ENCODE measurements around the gene ZBED4.
A peak's percentile ranks its signal among the peaks of the same experiment; 100 is the strongest.

ZBED4 gene

DNA sequence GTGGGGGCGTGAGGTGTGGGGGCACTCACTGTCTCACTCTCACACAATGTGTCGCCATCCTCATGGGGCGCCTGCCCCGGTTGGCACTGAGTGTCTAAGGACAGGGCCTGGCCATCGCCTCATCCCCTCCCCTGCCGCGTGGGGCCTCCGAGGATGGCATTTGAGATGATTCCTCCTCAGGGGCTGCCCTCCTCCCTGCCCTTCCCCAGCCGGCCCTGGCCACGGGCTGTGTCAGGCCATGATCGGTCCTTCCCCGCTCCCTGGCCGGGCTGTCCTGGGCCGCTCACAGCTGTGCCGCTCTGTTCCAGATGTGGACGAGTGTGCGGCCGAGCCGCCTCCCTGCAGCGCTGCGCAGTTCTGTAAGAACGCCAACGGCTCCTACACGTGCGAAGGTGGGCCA lies 69.3 kb downstream of the ZBED4 start:
- no peak for DNase-seq

GRCh38 chr22:49923445-49923844 lies 69.8 kb downstream of the ZBED4 start:
- no peak for DNase-seq

DNA sequence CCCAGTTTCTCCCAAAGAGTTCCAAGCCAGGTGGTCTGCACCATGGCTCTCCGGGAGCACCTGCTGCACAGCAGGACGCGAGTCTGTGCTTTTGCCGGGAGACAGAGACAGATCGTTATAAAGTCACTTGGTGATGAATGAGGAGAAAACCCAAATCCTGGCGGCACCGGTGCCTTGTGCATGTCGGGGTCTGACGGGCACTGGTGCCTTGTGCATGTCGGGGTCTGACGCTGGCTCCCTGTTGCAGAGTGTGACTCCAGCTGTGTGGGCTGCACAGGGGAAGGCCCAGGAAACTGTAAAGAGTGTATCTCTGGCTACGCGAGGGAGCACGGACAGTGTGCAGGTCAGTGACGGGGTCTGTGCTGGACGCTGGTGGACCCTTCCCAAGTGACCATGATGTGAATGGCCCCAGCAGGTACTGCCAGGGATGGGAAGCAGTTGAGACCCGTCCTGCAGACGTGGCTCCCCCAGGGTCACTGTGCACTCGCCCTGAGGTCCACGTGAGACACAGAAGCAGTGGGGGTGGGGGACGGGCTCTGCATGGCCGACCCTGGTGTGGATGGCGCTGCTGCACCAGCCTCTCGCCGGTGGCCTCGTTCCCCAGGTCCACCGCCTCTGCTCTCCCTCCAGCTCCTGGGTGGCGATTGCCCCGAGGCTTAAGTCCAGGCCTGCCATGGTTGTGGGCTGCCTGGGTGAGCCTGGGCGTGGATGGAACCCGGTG lies 70.6 kb downstream of the ZBED4 start:
- no peak for DNase-seq

DNA sequence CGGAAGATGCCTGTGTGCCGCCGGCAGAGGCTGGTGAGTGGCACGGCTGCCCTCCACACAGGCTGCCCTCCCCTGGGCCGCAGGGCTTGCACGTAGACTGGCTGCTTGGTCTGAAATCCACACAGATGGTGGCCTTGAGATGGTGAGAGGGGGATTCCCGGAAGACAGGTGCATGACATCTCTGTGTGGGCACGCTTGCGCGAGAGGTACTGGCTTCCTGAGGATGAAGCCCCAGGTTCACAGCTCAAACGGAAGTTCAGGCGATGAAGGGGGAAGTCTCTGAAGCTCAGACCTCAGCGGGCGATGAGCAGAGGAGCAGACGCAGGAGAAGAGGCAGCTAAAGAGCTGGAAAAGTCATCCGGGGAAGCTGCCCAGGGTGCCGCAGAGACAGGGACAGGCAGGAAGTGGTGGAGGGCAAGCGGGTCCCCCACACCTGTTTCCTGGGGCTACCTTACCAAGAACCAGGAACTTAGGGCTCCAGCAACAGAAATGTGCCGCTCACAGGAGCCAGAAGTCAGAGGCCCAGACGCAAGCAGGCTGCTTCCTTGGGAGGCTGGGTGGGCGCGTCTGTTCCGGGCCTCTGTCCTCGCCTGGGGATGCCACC lies 72.0 kb downstream of the ZBED4 start:
- DNase-seq: no peak

DNA sequence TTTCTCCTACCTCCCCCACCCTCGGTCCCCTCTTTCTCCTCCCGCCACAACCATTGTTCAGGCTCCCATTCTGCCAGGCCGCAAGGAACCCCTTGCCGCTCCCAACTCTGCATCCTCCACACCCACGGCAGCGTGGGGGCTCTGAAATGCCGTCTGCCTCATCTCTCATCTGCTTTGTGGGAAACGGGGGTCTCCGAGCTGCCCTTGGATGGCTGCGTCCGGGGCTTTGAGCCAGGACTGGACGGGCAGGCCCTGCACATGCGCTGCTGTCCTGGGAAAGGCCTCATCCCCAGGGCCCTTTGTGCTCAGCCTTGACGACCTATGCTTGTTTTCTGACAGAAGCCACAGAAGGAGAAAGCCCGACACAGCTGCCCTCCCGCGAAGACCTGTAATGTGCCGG lies 73.3 kb downstream of the ZBED4 start:
- no peak for DNase-seq

DNA sequence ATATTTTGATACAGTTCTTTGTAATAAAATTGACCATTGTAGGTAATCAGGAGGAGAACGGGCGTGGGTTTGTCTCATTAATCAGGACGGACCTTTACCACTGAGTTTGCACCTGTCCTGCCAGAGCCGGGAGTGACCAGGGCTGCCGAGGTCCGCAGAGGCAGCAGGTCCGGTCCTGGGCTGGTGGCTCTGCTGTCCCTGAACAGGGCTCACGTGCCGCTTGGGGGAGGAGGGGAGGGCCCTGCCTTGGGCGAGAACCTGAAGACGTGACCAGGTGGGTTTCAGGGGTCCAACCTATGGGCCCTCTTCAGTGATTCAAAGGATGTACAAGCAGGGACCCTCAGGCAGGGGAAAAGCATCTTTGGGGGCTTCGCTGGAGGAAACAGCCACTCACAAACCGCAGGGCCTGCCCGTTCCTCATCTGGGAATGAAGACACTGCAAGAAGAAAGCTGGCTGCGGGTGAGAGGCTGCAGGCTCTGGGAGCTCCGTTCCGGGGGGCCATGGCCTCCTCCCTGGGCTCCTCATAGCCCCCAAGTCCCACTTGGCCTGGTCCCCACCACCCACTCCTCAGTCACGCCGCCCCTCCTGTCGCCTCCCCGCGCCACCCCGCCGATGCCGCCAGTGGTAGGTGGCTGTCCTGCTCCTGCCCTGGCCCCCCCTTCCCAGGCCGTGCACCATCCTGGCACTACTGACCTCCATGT lies 74.0 kb downstream of the ZBED4 start:
- no peak for DNase-seq

DNA sequence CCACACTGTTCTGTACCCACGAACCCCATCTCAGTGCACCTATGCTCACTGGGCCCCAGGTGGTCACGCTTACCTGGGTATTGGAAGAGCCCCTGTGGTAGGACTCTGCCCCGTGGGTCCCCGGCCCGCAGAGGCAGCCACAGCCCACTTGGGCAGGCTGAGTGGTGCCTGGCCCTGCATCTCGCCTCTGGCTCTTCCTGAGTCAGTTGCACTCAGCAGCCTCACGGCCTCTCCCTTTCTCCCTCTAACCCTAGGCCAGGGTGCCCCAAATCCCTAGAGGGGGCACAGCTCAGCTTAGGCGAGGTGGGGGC lies 74.5 kb downstream of the ZBED4 start:
- DNase-seq: no peak

DNA sequence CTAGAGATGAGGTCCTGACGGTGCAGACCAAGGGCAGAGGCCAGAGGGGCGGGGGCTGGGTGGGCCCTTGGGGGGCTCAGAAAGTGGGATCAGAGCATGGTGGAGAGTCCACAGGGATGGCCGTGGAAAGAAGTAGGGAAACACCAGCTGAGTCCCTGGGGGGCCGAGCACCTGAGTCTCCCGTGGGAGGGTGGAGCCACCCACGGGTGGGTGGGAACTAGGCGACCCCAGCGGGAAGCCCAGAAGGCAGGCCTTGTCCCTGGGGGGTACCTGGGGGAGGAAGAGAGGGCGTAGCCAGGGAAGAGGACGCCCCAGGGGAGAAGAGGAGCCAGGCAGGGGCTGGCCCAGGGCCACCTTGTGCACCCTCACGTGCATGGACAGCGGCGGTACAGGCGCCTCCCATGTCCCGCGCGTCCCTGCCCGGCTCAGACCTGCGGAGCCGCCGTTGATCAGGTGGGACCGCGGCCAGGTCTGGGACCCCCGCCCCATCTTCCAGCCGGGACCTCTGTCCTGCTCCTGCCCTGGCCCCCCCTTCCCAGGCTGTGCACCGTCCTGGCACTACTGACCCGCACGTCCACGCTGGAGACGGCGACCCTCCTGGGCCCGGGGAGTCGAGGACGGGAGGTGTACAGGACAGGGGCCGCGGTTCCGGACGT lies 75.0 kb downstream of the ZBED4 start:
- DNase-seq: no peak

GRCh38 chr22:49929211-49929979 lies 75.8 kb downstream of the ZBED4 start:
- no peak for DNase-seq

GRCh38 chr22:49929994-49930575 lies 76.4 kb downstream of the ZBED4 start:
- DNase-seq: no peak

DNA sequence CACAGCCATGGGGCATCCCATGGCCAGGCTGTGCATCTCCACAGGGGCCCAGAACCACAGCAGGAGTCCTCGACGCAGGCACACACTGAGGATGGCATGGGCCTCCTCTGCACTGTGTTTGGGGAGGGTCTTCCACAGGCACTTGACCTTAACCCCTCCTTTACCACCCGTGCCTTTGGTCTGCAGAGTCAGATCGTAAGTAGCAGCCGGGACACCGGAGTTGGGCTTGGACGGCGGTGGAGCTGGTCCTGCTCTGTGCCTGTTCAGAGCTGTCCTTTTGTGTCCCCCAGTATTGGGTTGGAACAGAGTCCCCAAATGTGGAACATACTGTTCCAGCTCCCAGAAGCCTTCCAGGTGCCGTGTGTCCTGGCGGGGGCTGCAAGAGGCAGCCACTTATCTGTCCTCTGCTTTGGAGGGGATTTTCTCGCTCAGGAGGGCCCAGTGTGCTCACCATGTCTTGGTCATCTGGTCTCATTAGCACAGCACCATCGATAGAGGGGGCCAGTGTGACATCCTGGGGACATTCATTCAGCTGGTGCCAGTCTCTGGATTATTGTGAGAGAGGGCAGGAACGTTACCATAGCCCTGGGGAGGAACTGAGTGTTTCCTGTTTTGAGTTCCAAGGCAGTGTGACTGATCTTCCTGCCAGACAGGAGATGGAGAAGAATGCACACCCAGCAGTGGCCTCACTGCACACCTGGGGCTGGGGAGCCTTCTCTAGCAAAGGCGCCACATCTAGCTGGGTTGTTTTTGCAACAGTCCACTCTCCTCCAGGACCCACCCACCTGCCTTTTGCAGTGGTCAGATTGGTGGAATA lies 77.2 kb downstream of the ZBED4 start:
- DNase-seq: peak; percentile 16

GRCh38 chr22:49933236-49934159 lies 79.9 kb downstream of the ZBED4 start:
- no peak for DNase-seq

DNA sequence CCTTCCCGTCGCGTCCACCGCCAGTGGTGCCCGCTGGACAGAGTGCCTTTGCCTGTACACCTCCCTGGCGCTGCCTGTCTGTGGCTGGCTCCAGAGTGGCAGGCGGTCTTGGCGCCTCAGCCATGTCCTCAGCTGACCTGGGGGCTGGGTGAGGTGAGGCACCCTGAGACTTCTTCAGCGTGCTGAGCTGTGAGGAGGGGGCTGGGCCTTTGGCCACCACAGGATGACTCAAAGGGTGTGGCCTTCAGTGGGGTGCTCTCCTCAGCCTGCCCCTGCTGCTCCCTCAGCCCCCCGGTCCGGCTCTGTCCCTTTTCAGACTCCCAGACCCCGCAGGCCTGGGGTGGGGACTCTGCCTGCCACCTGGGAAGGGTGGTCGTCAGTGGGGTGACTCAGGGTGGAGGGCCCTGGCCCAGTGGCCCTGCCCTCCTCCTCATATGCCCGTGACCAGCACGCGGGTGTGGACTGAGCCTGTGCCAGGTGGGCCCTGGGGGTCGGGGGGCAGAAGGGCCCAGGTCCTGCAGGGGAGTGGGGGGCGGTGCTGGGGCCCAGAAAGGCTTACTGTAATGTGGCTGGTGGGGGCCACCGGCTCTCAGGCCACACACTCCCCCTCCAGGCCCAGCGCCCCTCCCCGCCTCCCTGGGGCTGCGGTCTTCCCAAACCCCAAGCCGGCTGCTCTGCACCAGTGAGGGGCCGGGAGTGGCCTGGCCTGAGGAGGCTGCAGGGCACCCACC lies 80.7 kb downstream of the ZBED4 start:
- no peak for DNase-seq

GRCh38 chr22:49934891-49935557 lies 81.4 kb downstream of the ZBED4 start:
- DNase-seq: no peak

DNA sequence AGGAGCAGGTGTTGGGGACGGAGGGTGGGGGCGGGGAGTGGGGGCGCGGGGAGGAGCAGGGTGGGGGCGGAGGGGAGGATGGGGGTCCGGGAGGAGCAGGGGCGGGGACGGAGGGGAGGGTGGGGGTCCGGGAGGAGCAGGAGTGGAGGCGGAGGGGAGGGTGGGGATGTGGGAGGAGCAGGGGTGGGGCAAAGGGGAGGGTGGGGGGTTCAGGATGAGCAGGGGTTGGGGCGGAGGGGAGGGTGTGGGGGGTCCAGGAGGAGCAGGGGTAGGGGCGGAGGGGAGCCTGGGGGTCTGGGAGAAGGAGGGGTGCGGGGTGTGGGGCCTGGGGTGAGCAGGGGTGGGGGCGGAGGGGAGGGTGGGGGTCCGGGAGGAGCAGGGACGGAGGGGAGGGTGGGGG lies 81.9 kb downstream of the ZBED4 start:
- DNase-seq: no peak

- no peak for DNase-seq
These were observed 82.7 kb downstream of the ZBED4 start for GRCh38 chr22:49936018-49936972.

GRCh38 chr22:49936973-49937757 lies 83.5 kb downstream of the ZBED4 start:
- no peak for DNase-seq

Measured in NCI-H524 treated with DMSO at 0.1 percent for 48 hours (cell line).